ENCODE measurements around the gene NUAK1.

The NUAK1 gene

GRCh38 chr12:106015646-106016045, 123.1 kb downstream of the NUAK1 start:
- Mint-ChIP-seq H3K27ac (no peak overlapping the region), H3K27me3 (ENCODE audit: low read depth) (peaks cover 3% of the 10 kb centered on the region), H3K4me1 (ENCODE audit: low read depth) (no peaks in the 10 kb centered on the region), H3K36me3 (ENCODE audit: low read depth) (no peaks in the 10 kb centered on the region), H3K9me3 (peaks cover 13% of the 10 kb centered on the region), H3K4me3 (no peak overlapping the region)
- no peak for DNase-seq (ENCODE audit: low spot score)

GRCh38 chr12:106013941-106014340, 124.8 kb downstream of the NUAK1 start:
- Mint-ChIP-seq H3K4me1 (ENCODE audit: low read depth) (no peaks in the 10 kb centered on the region), H3K27me3 (ENCODE audit: low read depth) (no peaks in the 10 kb centered on the region), H3K27ac (no peak overlapping the region), H3K36me3 (ENCODE audit: low read depth) (no peaks in the 10 kb centered on the region), H3K9me3 (peaks cover 3% of the 10 kb centered on the region), H3K4me3 (no peak overlapping the region)
- DNase-seq (ENCODE audit: low spot score): no peak

Measured in T-helper 2 cell treated with Interferon-gamma antibody and Interleukin-4, amounts not matched to agents 5 μg/mL and 100 μg/mL, for 36 hours (primary cell).